ENCODE data around the gene FIGNL2.
"Not testable (repeated sequence)": the region's sequence is repeated elsewhere in the genome, so short reads cannot be mapped to it uniquely, and the experiment has no call there.

Gene FIGNL2

DNA sequence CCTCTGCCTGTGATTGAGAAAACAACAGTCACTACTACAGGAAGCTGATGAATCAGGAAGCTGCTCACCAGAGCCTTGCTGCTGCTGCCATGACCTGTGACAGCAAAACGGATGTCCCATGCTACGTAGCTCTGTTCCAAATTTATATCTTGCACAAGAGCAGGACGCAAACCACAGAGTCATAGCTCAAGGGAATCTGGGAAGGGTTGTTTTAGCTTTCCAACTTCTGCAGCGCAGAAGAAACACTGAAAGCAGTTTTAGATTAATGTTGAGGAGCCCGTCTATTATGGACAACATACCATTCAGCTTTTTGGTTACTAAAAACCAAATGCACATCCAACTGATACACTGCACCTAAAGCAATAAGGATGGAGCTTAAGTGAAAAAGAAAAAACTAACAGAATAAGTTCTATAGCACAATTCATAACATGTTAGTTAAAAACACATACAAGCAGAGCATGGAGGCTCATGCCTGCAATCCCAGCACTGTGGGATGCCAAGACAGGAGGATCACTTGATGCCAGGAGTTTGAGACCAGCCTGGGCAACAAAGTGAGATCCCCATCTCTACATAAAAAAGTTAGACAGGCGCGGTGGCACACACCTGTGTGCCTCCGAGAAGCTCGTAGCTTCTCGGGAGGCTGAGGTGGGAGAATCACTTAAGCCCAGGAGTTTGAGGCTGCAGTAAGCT, 37.6 kb upstream of the FIGNL2 start:
- Histone ChIP-seq H3K79me2 (ENCODE audit: low read length) (no peaks in the 10 kb centered on the region), H3K4me2 (ENCODE audit: low read length) (peak overlapping the region; percentile 42), H2AFZ (ENCODE audit: low read depth, low read length) (peak overlapping the region; percentile 92), H3K27ac (ENCODE audit: low read length) (no peak overlapping the region), H3K4me3 (ENCODE audit: low read length) (peak overlapping the region; percentile 50; the same call in 1 of the 2 replicates), H3K9ac (ENCODE audit: low read length) (no peak overlapping the region), H3K9me3 (ENCODE audit: insufficient read depth, low read length) (no peaks in the 10 kb centered on the region), H3K4me1 (ENCODE audit: low read length) (no peaks in the 10 kb centered on the region), H3K27me3 (ENCODE audit: low read depth, low read length) (no peaks in the 10 kb centered on the region), H3K36me3 (replicated peaks; ENCODE audit: low read depth, low read length) (no peaks in the 10 kb centered on the region), H4K20me1 (ENCODE audit: insufficient read depth, low read length) (no peaks in the 10 kb centered on the region)
- TF ChIP-seq, protein P1, sequence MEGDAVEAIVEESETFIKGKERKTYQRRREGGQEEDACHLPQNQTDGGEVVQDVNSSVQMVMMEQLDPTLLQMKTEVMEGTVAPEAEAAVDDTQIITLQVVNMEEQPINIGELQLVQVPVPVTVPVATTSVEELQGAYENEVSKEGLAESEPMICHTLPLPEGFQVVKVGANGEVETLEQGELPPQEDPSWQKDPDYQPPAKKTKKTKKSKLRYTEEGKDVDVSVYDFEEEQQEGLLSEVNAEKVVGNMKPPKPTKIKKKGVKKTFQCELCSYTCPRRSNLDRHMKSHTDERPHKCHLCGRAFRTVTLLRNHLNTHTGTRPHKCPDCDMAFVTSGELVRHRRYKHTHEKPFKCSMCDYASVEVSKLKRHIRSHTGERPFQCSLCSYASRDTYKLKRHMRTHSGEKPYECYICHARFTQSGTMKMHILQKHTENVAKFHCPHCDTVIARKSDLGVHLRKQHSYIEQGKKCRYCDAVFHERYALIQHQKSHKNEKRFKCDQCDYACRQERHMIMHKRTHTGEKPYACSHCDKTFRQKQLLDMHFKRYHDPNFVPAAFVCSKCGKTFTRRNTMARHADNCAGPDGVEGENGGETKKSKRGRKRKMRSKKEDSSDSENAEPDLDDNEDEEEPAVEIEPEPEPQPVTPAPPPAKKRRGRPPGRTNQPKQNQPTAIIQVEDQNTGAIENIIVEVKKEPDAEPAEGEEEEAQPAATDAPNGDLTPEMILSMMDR (IDR thresholded peaks at IDR 0.05; ENCODE audit: low read depth, low read length) = no peak
- no peak for TF ChIP-seq EZH2phosphoT487 (IDR thresholded peaks at IDR 0.05; ENCODE audit: low read depth)

DNA sequence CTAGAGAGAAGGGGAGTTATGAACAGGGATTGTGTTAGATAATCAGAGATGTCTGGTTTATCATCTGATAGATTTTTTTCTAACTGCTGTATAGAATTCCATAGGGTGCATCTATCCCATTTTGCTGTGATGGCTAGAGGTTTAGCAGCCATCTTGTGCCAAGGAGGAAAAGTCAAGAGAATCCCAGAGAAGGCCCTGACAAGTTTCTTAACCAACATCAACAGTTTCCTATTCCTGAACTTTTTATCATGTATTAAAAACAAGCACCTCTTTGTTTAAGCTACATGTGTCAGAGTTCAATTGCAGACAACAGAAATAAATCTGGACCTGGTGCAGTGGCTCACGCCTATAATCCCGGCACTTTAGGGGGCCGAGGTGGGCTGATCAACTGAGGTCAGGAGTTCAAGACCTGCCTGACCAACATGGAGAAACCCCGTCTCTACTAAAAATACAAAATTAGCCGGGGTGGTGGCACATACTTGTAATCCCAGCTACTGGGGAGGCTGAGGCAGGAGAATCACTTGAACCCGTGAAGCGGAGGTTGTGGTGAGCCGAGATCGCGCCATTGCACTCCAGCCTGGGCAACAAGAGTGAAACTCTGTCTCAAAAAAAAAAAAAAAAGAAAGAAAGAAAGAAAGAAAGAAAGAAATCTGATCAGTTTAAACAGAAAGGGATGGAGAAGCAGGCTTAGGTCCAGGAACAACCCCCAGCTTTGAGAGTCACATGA, 36.9 kb upstream of the FIGNL2 start:
- not testable (repeated sequence) for H3K9me3 ChIP-seq (ENCODE audit: insufficient read depth, low read length); H3K4me1 ChIP-seq (ENCODE audit: low read length); H4K20me1 ChIP-seq (ENCODE audit: insufficient read depth, low read length); H3K27me3 ChIP-seq (ENCODE audit: low read depth, low read length); H3K79me2 ChIP-seq (ENCODE audit: low read length); H3K4me2 ChIP-seq (ENCODE audit: low read length); H3K27ac ChIP-seq (ENCODE audit: low read length); H3K36me3 ChIP-seq (replicated peaks; ENCODE audit: low read depth, low read length); H3K9ac ChIP-seq (ENCODE audit: low read length)
- Histone ChIP-seq H3K4me3 (ENCODE audit: low read length) (0 out of 2 replicates have a peak overlapping the region, but pooled peaks have one; percentile 50), H2AFZ (ENCODE audit: low read depth, low read length) (peak overlapping the region; percentile 92)

DNA sequence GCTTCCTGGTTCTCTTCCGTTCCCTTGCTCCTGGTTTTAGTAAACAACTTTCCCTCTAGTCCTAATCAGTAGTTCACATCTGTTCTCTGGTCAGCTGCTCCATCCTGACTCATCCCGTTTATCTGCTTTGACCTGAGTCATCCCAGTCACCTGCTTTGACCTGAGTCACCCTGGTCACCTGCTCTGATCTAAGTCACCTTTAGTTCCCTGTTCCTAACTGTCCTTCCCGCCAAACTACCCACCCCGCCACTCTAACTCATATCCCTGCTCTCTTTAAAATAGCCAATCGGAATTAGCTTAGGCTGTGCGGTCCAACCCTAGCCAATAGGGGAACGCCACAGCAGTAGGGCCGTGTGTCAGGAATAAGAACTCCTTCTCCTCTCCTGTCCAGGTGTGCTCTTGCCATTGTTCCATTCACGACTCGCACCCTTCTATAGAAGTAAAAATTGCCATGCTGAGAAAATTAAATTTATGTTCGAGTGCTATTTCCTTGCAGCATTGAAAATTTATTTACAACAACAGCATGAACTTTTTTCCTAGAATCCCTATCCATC, 36.2 kb upstream of the FIGNL2 start:
- H2AFZ ChIP-seq (ENCODE audit: low read depth, low read length) = no peak overlapping the region
- no peaks in the 10 kb centered on the region for H3K9me3 ChIP-seq (ENCODE audit: insufficient read depth, low read length)
- no peaks in the 10 kb centered on the region for H4K20me1 ChIP-seq (ENCODE audit: insufficient read depth, low read length)
- no peak for TF ChIP-seq EZH2phosphoT487 (IDR thresholded peaks at IDR 0.05; ENCODE audit: low read depth)
- TF ChIP-seq, protein P1 (IDR thresholded peaks at IDR 0.05; ENCODE audit: low read depth, low read length) = no peak
- no peak overlapping the region for H3K4me3 ChIP-seq (ENCODE audit: low read length)
- no peaks in the 10 kb centered on the region for H3K27me3 ChIP-seq (ENCODE audit: low read depth, low read length)
- no peaks in the 10 kb centered on the region for H3K79me2 ChIP-seq (ENCODE audit: low read length)
- no peak overlapping the region for H3K9ac ChIP-seq (ENCODE audit: low read length)
- H3K4me1 ChIP-seq (ENCODE audit: low read length) = no peaks in the 10 kb centered on the region
- H3K36me3 ChIP-seq (replicated peaks; ENCODE audit: low read depth, low read length) = no peaks in the 10 kb centered on the region
- H3K4me2 ChIP-seq (ENCODE audit: low read length) = no peak overlapping the region
- H3K27ac ChIP-seq (ENCODE audit: low read length) = no peak overlapping the region

GRCh38 chr12:51883998-51884675, 35.6 kb upstream of the FIGNL2 start:
- no peak overlapping the region for H3K27ac ChIP-seq (ENCODE audit: low read length)
- TF ChIP-seq, protein P1 (IDR thresholded peaks at IDR 0.05; ENCODE audit: low read depth, low read length) = no peak
- no peak for TF ChIP-seq EZH2phosphoT487 (IDR thresholded peaks at IDR 0.05; ENCODE audit: low read depth)
- H3K4me1 ChIP-seq (ENCODE audit: low read length) = no peaks in the 10 kb centered on the region
- no peaks in the 10 kb centered on the region for H3K27me3 ChIP-seq (ENCODE audit: low read depth, low read length)
- H3K9ac ChIP-seq (ENCODE audit: low read length) = no peak overlapping the region
- H4K20me1 ChIP-seq (ENCODE audit: insufficient read depth, low read length) = no peaks in the 10 kb centered on the region
- no peaks in the 10 kb centered on the region for H3K9me3 ChIP-seq (ENCODE audit: insufficient read depth, low read length)
- H3K79me2 ChIP-seq (ENCODE audit: low read length) = no peaks in the 10 kb centered on the region
- H3K4me2 ChIP-seq (ENCODE audit: low read length) = no peak overlapping the region
- no peaks in the 10 kb centered on the region for H3K36me3 ChIP-seq (replicated peaks; ENCODE audit: low read depth, low read length)
- no peak overlapping the region for H2AFZ ChIP-seq (ENCODE audit: low read depth, low read length)
- H3K4me3 ChIP-seq (ENCODE audit: low read length) = no peak overlapping the region
